HL-60 (cell line): Measurements from ENCODE around the gene HHAT.

Source experiments
- CTCF ChIP-seq: IDR thresholded peaks from one replicate; pipeline ENCODE4 v1.5.1; 2011; ENCODE audit warnings: low read length, control low read depth, inconsistent platforms; ENCODE audit not compliant: insufficient read depth
- GABPA ChIP-seq: IDR thresholded peaks from 2 replicates; pipeline ENCODE4 v1.6.1; 2012; ENCODE audit warnings: low read depth

- TF ChIP-seq CTCF (no peak), GABPA (no peak)
Observed at GRCh38 chr1:210598135-210598652, 269.5 kb downstream of the HHAT start.
